Measurements from ENCODE around the gene CAMTA1. TPM values are rescaled to one million over a fixed set of nuclear protein-coding genes. Genes with fewer than 3 reads are reported as not detected.

The CAMTA1 gene
- total RNA-seq, 1 donor = 71.6 TPM

DNA sequence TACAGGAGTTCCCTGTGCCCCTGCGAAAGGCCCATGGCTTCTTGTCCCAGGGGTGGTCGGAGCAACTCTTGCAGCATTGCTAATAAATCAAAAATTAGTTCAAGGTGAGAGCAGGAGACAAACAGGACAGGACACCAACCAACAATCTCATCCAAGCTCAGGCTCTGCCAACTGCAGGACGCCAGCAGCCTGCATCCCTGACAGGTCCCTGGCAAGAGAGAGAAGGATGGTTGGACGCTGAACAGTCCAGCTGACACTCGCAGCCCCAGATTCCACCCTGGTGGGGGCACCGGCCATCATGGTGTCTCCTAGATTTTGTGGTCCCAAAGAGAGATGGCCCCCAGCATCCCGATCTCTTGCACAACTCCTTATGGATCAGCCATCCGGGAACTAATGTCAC lies 843.8 kb downstream of the CAMTA1 start:
- no peaks in the 10 kb centered on the region for H3K27me3 ChIP-seq (ENCODE audit: insufficient read depth, low read length)
- no peak overlapping the region for H3K4me3 ChIP-seq (ENCODE audit: low read length)
- no peaks in the 10 kb centered on the region for H3K4me1 ChIP-seq (ENCODE audit: insufficient read depth, low read length)
- H3K9me3 ChIP-seq (ENCODE audit: low read depth, low read length) = no peaks in the 10 kb centered on the region

DNA sequence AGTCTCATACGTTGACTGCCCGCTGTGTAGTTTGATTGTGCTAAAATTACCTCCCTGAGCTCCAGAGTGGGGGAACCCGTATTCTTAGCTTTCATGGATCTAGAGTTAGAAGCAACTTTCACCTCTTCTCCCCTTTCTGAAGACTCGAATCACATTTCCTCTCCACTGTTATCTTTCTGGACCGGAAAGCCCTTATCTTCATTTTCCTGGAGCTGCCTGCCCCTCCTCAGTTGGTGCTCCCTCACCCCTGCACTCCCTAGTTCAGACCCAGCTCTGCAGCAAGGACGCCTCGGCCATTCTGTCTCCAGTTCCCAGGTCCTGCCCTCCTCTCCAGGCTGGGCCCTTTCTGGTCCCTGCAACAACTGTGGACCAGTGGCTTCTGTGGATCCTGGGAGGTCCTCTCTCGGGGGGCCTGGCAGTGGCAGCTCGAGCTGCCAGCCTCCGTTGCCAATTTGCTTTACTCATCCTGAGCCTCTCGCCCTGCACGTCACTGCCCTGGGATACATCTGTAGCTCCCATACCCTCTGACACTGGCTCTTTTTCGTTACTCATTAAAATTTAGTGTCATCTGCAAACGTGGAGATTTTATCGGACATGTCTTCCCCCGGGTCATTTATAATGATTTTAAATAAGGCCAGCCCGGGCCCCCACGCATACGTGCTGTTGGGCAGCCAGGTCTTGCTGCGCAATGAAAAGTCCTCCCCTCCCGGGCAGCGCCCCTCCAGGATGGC lies 844.4 kb downstream of the CAMTA1 start:
- Histone ChIP-seq H3K4me3 (ENCODE audit: low read length) (no peak overlapping the region), H3K27me3 (ENCODE audit: insufficient read depth, low read length) (no peaks in the 10 kb centered on the region), H3K9me3 (ENCODE audit: low read depth, low read length) (no peaks in the 10 kb centered on the region), H3K4me1 (ENCODE audit: insufficient read depth, low read length) (no peaks in the 10 kb centered on the region)

DNA sequence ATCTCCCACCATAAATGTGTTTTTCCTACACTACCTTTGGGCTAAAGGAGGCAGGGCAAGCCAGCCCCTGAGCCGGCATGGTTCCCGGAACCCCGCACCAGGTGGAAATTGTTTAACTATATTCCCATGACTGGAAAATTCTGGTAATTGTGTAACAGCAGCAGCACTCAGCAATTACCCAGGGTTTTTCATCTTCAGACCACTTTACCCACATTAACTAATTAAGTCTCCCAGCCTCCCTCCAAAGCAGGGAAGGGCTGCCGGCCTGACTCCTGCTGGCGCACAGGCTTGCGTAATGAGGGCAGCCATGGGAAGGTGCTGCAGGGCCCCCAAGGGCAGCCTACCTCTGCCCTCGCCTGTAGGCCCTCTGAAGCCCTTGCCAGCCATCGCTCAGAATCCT lies 845.1 kb downstream of the CAMTA1 start:
- H3K9me3 ChIP-seq (ENCODE audit: low read depth, low read length) = no peaks in the 10 kb centered on the region
- H3K4me1 ChIP-seq (ENCODE audit: insufficient read depth, low read length) = no peaks in the 10 kb centered on the region
- H3K27me3 ChIP-seq (ENCODE audit: insufficient read depth, low read length) = no peaks in the 10 kb centered on the region

GRCh38 chr1:7632176-7632575 lies 846.9 kb downstream of the CAMTA1 start:
- no peaks in the 10 kb centered on the region for H3K4me1 ChIP-seq (ENCODE audit: insufficient read depth, low read length)
- no peaks in the 10 kb centered on the region for H3K27me3 ChIP-seq (ENCODE audit: insufficient read depth, low read length)
- no peak overlapping the region for H3K4me3 ChIP-seq (ENCODE audit: low read length)
- H3K9me3 ChIP-seq (ENCODE audit: low read depth, low read length) = no peaks in the 10 kb centered on the region

More for the DNA sequence above, 845.1 kb downstream of the CAMTA1 start:
- H3K4me3 ChIP-seq (ENCODE audit: low read length) = no peak overlapping the region

- no peaks in the 10 kb centered on the region for H3K4me1 ChIP-seq (ENCODE audit: insufficient read depth, low read length)
- no peaks in the 10 kb centered on the region for H3K27me3 ChIP-seq (ENCODE audit: insufficient read depth, low read length)
- H3K4me3 ChIP-seq (ENCODE audit: low read length) = no peak overlapping the region
- no peaks in the 10 kb centered on the region for H3K9me3 ChIP-seq (ENCODE audit: low read depth, low read length)
Observed at GRCh38 chr1:7632681-7633080, 847.4 kb downstream of the CAMTA1 start.

DNA sequence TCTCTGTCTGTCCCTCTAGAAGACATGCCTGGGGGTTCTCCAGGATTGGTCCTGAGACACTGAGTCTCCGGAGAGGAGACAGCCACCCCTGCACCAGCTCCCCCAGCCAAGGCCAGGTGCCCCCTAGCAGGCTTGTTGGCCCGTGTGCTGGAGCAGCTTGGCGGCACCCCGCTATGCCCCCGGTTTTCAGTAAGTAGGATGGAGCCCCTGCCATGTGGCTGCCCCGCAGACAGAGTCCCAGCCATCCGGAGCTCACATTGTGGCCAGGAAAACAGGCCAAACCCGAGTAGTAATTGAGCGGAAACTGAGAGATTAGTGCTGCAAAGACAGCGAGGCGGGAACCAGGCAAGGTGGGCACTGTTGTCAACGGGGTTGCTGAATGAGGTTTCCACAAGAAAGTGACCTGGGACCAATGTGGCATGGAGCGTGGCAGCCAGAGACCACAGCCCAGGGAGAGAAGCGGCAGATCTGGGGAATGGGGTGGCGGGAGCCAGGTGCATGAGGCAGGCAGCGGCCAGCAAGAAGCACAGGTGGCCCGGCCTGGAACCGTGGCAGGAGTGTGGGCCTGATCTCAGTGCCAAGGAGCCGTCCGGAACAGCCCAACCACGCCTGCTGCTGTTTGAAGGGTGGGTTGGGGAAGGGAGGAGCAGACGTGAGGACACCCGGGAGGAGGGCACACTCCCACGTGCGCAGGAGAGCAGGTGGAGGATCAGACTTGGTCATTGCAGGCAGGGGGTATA lies 848.4 kb downstream of the CAMTA1 start:
- Histone ChIP-seq H3K4me3 (ENCODE audit: low read length) (no peak overlapping the region), H3K4me1 (ENCODE audit: insufficient read depth, low read length) (no peaks in the 10 kb centered on the region), H3K9me3 (ENCODE audit: low read depth, low read length) (no peaks in the 10 kb centered on the region), H3K27me3 (ENCODE audit: insufficient read depth, low read length) (no peaks in the 10 kb centered on the region)

DNA sequence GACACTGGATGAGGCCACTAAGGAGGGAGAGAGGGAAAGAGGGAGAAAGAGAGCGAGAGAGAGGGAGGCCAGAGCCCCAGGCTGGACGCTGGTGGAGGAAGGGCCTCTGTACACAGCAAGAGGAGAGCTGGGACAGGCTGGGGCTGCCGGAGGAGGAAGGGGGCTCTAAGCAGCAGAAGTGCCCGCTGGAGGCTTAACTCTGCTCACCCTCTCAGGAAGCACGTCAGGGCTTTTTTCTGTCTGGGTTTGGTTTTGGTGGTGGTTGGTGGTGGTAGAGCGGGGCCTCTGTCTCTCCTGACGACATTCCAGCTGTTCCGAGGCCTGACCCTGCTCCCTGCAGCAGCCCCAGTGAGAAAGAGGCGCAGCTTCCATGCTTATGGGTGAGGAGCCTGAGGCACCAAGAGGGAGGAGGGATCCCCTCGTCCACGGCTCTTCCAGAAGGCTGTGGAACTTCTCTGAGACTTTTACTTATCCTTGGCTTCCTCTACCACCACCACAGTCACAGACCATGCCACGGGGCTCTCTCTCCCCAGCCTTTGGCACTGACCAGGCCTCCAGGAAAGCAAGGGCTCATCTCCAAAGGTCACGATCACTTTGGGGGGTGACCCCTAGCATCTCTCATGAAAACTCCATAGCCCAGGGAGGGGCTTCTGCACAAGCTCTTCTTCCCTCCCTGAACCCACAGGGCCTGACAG lies 849.4 kb downstream of the CAMTA1 start:
- Histone ChIP-seq H3K4me1 (ENCODE audit: insufficient read depth, low read length) (no peaks in the 10 kb centered on the region), H3K4me3 (ENCODE audit: low read length) (no peak overlapping the region), H3K9me3 (ENCODE audit: low read depth, low read length) (no peaks in the 10 kb centered on the region)

GRCh38 chr1:7636795-7637526 lies 851.7 kb downstream of the CAMTA1 start:
- Histone ChIP-seq H3K4me3 (ENCODE audit: low read length) (no peak overlapping the region), H3K9me3 (ENCODE audit: low read depth, low read length) (no peaks in the 10 kb centered on the region), H3K4me1 (ENCODE audit: insufficient read depth, low read length) (no peaks in the 10 kb centered on the region)

More for the DNA sequence above, 849.4 kb downstream of the CAMTA1 start:
- no peaks in the 10 kb centered on the region for H3K27me3 ChIP-seq (ENCODE audit: insufficient read depth, low read length)

DNA sequence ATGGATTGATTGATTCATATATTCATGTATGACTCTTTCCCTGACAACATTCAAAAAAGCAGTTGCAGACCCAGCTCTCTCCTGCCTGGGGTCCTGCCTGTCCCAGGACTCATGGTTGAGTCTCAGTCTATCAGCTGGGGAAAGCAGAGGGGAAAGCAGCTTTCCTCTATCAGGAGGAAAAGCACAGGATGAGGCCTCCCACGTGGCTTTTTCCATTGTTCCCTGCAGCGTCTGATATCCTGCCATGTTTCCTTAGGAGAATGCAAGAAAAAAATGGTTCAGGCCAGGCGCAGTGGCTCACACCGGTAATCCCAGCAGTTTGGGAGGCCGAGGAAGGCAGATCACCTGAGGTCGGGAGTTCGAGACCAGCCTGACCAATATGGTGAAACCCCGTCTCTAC lies 852.8 kb downstream of the CAMTA1 start:
- Histone ChIP-seq H3K4me1 (ENCODE audit: insufficient read depth, low read length) (no peaks in the 10 kb centered on the region), H3K4me3 (ENCODE audit: low read length) (no peak overlapping the region), H3K9me3 (ENCODE audit: low read depth, low read length) (no peaks in the 10 kb centered on the region), H3K27me3 (ENCODE audit: insufficient read depth, low read length) (no peaks in the 10 kb centered on the region)

More at GRCh38 chr1:7636795-7637526, 851.7 kb downstream of the CAMTA1 start:
- H3K27me3 ChIP-seq (ENCODE audit: insufficient read depth, low read length) = no peaks in the 10 kb centered on the region

- Histone ChIP-seq H3K9me3 (ENCODE audit: low read depth, low read length) (no peaks in the 10 kb centered on the region), H3K4me3 (ENCODE audit: low read length) (no peak overlapping the region), H3K27me3 (ENCODE audit: insufficient read depth, low read length) (no peaks in the 10 kb centered on the region), H3K4me1 (ENCODE audit: insufficient read depth, low read length) (no peaks in the 10 kb centered on the region)
Observed at GRCh38 chr1:7639435-7640131, 854.3 kb downstream of the CAMTA1 start.

- Histone ChIP-seq H3K27me3 (ENCODE audit: insufficient read depth, low read length) (no peaks in the 10 kb centered on the region), H3K4me3 (ENCODE audit: low read length) (no peak overlapping the region), H3K9me3 (ENCODE audit: low read depth, low read length) (no peaks in the 10 kb centered on the region), H3K4me1 (ENCODE audit: insufficient read depth, low read length) (no peaks in the 10 kb centered on the region)
Observed at GRCh38 chr1:7640350-7640749, 855.1 kb downstream of the CAMTA1 start.

- Histone ChIP-seq H3K4me3 (ENCODE audit: low read length) (no peak overlapping the region), H3K9me3 (ENCODE audit: low read depth, low read length) (no peaks in the 10 kb centered on the region), H3K4me1 (ENCODE audit: insufficient read depth, low read length) (no peaks in the 10 kb centered on the region), H3K27me3 (ENCODE audit: insufficient read depth, low read length) (no peaks in the 10 kb centered on the region)
Observed at GRCh38 chr1:7640920-7641585, 855.8 kb downstream of the CAMTA1 start.

DNA sequence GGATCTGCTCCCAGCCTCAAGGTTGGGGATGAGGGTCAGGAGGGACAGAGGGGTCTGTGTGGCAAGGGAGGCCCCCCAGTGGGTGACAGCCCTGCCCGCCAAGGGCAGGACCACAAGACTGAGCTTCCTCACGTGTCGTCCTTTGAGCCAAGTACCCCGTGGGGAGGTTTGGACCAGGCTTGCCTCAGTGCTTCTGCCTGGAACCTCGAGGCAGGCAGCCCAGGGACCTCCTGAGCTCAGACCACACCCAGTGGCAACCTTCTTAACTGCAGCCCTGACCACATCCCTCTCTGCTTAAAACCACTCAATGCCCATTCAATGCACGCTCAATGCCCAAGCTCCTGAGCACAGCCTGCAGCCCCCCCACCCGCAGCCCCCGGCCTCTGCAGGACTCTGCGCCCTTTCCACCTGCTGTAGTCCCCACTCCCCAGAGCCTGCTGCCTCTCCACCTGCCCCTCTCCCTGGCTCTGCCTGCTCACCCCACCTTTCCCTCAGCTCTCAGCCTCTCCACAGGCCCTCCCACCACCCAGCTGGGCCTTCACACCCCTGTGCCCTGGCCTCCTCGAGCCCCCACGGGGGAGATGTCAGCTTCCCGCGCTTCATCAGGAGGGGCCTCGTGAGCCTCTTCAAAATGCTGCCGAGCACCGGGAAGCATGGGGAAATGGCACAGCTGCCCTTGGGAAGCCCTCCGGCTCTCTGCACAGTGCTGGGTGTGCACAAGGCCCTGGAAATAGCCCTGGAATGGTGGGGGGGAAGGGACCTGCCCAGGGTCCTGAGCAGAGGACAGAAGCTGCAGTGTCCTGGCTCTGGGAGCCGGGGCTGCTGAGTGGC lies 856.5 kb downstream of the CAMTA1 start:
- Histone ChIP-seq H3K9me3 (ENCODE audit: low read depth, low read length) (no peaks in the 10 kb centered on the region), H3K27me3 (ENCODE audit: insufficient read depth, low read length) (no peaks in the 10 kb centered on the region), H3K4me3 (ENCODE audit: low read length) (no peak overlapping the region), H3K4me1 (ENCODE audit: insufficient read depth, low read length) (no peaks in the 10 kb centered on the region)
